ENCODE measurements around the gene URI1. TPM values are rescaled to one million over a fixed set of nuclear protein-coding genes. Genes with fewer than 3 reads are reported as not detected.

URI1 gene
- total RNA-seq, 4 donors from 2014 or later = 19.3 to 68.3 (median 43.6) TPM

DNA sequence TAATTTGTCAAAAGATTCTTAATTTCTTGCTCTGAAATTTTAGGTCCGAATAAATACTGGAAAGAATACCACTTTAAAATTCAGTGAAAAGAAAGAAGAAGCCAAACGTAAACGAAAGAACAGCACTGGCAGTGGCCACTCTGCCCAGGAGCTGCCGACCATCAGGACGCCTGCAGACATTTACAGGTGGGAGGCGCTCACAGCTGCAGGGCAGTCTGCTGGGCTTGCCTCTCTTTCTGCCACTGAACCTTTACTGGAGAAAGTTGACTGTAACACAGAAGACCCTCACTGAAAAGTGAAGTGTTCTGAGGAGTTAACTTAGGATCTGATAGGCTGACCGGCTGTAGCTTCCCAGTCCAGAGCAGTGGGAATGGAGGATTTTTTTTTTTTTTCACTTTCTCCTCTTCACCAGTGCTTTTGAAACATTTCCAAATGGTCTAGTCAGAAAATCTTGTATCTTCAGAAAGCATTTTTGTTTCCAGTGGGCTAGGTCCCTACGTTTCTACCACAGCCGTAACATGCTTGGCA, 69.1 kb downstream of the URI1 start:
- TF ChIP-seq POLR2A (IDR thresholded peaks at IDR 0.05) = no peak
- TF ChIP-seq, protein P1, sequence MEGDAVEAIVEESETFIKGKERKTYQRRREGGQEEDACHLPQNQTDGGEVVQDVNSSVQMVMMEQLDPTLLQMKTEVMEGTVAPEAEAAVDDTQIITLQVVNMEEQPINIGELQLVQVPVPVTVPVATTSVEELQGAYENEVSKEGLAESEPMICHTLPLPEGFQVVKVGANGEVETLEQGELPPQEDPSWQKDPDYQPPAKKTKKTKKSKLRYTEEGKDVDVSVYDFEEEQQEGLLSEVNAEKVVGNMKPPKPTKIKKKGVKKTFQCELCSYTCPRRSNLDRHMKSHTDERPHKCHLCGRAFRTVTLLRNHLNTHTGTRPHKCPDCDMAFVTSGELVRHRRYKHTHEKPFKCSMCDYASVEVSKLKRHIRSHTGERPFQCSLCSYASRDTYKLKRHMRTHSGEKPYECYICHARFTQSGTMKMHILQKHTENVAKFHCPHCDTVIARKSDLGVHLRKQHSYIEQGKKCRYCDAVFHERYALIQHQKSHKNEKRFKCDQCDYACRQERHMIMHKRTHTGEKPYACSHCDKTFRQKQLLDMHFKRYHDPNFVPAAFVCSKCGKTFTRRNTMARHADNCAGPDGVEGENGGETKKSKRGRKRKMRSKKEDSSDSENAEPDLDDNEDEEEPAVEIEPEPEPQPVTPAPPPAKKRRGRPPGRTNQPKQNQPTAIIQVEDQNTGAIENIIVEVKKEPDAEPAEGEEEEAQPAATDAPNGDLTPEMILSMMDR (IDR thresholded peaks at IDR 0.05) = no peak
- no peaks in the 10 kb centered on the region for H3K9me3 ChIP-seq
- no peak for DNase-seq
- H3K36me3 ChIP-seq = peaks cover 0 to 90% (median 0%) of the 10 kb centered on the region in 3 donors
- H3K4me3 ChIP-seq = no peak overlapping the region
- WGBS, 2 donors = 74 to 86% methylated on average over 8 to 9 of the region's 9 CpGs
- intact Hi-C loops (cut with DNase I) = no loop called here
- no peak overlapping the region for H3K27ac ChIP-seq
- no peaks in the 10 kb centered on the region for H3K4me1 ChIP-seq
- no peaks in the 10 kb centered on the region for H3K27me3 ChIP-seq

DNA sequence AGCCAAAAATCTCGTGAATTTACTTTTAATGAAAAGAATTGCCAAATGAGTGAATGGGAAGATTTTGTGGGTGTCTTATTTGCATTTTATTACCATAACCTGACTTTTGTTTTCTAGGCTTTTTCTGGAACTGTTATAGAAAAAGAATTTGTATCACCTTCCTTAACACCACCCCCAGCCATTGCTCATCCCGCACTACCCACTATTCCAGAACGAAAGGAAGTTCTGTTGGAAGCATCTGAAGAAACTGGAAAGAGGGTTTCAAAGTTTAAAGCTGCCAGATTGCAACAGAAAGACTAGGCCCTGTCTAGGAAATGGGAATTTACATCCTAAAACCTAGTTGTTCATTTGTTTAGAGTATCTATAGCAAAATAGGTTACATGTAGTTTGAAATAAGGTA, 72.7 kb downstream of the URI1 start:
- Histone ChIP-seq H3K9me3 (no peaks in the 10 kb centered on the region), H3K36me3 (peaks cover 0 to 78% (median 0%) of the 10 kb centered on the region in 3 donors), H3K27ac (no peak overlapping the region), H3K27me3 (no peaks in the 10 kb centered on the region), H3K4me1 (no peaks in the 10 kb centered on the region), H3K4me3 (no peak overlapping the region)
- intact Hi-C loops (cut with DNase I) = no loop called here
- TF ChIP-seq POLR2A (IDR thresholded peaks at IDR 0.05) = no peak
- TF ChIP-seq, protein P1 (IDR thresholded peaks at IDR 0.05) = no peak
- 86 to 95% methylated on average over 3 of the region's 3 CpGs for WGBS, 2 donors
- no peak for DNase-seq

DNA sequence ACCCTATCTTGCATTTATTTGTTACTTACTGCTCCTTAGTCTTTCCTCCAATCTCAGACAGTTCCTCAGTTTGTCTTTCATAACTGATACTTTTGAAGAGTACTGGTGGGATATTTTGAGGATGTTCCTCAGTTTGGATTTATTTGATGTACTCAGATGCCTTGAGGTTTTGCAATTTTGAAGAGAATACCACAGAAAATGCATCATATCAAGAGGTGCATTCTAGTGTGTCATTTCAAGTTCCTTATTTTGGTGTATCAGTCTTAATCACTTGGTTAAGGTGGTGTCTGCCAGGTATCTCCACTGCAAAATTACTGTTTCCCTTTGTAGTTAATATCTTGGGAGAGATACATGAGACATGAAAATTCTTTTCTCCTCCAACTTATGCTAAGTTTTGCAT, 75.1 kb downstream of the URI1 start:
- Histone ChIP-seq H3K27ac (no peak overlapping the region), H3K9me3 (no peaks in the 10 kb centered on the region), H3K4me1 (no peaks in the 10 kb centered on the region), H3K27me3 (no peaks in the 10 kb centered on the region), H3K36me3 (peaks cover 0 to 61% (median 0%) of the 10 kb centered on the region in 3 donors), H3K4me3 (no peak overlapping the region)
- DNase-seq = no peak
- intact Hi-C loops (cut with DNase I) = no loop called here
- TF ChIP-seq, protein P1 (IDR thresholded peaks at IDR 0.05) = no peak
- no peak for TF ChIP-seq POLR2A (IDR thresholded peaks at IDR 0.05)

DNA sequence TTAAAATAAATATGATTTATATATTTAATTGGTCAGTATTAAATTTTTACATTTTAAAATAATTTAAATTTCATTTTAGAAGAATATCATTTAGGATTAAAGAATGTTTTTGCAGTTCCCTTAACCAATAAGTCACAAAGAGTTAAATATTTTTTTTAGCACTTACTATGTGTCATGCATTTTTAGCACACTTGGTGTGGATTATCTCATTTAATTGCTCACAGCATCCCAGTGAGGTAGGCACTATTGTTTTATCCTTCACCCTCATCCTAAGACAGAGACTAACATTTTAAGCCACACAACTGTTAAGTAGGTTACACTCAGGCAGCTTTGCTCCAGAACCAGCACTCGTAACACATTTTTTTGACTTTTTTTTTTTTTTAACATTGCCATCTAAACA, 78.2 kb downstream of the URI1 start:
- WGBS, 2 donors = 81 to 96% methylated on average over 1 of the region's 1 CpG
- no peaks in the 10 kb centered on the region for H3K4me1 ChIP-seq
- no peaks in the 10 kb centered on the region for H3K9me3 ChIP-seq
- intact Hi-C loops (cut with DNase I) = no loop called here
- DNase-seq = no peak
- H3K4me3 ChIP-seq = no peak overlapping the region
- H3K27ac ChIP-seq = no peak overlapping the region
- peaks cover 0 to 38% (median 0%) of the 10 kb centered on the region in 3 donors for H3K36me3 ChIP-seq
- H3K27me3 ChIP-seq = no peaks in the 10 kb centered on the region
- no peak for TF ChIP-seq POLR2A (IDR thresholded peaks at IDR 0.05)
- TF ChIP-seq, protein P1 (IDR thresholded peaks at IDR 0.05) = no peak

DNA sequence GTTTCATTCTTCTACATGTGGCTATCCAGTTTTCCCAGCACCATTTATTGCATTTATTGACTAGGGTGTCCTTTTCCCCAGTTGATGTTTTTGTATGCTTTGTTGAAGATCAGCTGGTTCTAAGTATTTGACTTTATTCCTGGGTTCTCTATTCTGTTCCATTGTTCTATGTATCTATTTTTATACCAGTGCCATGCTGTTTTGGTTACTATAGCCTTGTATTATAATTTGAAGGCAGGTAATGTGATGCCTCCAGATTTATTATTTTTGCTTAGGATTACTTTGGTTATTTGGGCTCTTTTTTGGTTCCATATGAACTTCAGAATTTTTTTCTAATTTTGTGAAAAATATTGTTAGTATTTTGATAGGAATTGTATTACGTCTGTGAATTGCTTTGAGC, 80.6 kb downstream of the URI1 start:
- Histone ChIP-seq H3K4me1 (no peaks in the 10 kb centered on the region), H3K36me3 (peaks cover 0 to 22% (median 0%) of the 10 kb centered on the region in 3 donors), H3K27me3 (no peaks in the 10 kb centered on the region), H3K27ac (no peak overlapping the region), H3K9me3 (no peaks in the 10 kb centered on the region), H3K4me3 (no peak overlapping the region)
- DNase-seq = no peak
- intact Hi-C loops (cut with DNase I) = no loop called here
- no peak for TF ChIP-seq POLR2A (IDR thresholded peaks at IDR 0.05)
- TF ChIP-seq, protein P1 (IDR thresholded peaks at IDR 0.05) = no peak
- 96% methylated on average over 1 of the region's 1 CpG for WGBS, 2 donors
